ENCODE results near the gene KCNAB2.

The KCNAB2 gene

GRCh38 chr1:6098303-6099215 is 52.9 kb downstream of the KCNAB2 start:
- no peak for DNase-seq

- no peak for DNase-seq
Observed at GRCh38 chr1:6099297-6099696, 53.6 kb downstream of the KCNAB2 start.

DNA sequence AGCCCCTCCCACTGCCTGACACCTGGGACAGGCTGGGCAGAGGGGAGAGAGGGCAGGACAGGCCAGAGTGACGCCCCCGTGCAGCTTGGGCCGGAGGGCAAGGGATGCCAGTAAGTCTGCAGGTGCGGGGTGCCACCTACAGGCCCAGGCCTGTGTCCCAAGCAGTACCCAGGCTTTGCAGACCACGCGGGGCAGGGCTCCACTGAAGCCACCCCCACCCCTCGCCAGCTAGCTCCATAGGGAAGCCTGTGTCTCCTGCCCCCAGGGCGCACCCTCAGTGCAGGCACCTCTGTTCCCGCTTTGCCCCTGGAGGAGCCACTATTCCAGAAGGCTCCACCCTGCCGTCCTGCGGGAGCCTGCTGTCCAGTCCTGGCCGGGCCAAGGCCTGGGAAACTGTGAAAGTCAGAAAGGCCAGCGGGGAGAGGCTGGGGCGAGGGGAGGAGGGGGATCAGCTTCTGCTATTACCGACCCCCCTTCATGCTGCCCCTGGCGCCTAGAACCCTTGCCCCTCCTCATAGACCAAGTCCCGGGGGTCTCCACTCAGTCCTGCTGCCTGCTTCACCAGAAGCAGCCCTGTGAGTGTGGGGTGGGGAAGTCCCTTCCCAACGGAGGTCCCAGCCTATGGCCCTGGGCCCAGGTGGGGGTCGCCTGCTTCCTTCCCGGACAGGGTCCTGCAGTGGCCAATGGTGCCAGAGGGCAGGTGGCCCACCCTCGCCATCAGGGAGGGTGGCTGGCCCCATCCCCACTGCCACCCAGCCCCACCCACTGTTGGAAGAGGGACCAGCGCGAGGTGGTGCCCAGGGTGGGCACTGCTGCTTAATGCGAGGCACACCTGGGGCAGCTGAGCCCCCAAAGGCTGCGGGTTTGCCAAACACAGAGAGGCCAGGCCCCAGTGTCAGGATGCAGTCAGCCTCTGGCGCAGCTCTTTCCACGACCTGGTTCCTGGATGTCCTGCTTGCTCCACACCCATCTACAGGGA is 54.4 kb downstream of the KCNAB2 start:
- DNase-seq, result peak in 1 of 5 donors; percentile 9

- DNase-seq, result no peak
Observed at GRCh38 chr1:6100861-6101783, 55.4 kb downstream of the KCNAB2 start.

DNA sequence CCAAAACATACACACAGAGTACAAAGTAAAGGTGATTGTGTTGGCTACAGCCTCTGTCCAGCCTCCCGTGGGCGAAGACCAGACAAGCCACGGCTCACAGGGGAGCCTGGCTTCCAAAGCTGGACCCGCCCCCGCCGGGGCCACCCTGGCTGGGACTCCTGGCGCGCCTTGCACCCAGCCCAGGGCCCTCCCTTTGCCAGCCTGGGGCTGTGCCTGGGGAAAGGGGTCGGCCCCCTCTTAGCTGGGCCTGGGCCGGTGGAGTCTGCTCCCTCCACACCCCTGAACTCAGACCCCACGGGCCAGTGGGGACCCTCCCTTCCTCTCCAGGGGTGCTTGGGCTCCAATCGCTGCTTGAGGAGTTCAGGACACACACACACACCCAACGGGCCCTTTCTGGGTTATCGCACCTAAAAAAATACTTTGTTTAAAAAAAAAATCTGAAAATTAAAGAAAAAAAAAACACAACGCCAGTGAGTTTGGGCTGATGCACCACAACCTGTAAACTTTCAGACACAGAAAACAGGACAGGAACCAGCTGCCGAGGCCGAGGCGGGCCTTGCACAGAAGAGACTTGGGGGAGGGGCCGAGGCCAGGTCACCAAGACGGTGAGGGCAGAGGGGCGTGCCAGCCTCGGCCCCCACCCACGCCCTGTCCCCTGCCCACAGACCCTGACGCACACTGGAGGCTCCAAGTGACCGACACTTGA is 56.3 kb downstream of the KCNAB2 start:
- no peak for DNase-seq

DNA sequence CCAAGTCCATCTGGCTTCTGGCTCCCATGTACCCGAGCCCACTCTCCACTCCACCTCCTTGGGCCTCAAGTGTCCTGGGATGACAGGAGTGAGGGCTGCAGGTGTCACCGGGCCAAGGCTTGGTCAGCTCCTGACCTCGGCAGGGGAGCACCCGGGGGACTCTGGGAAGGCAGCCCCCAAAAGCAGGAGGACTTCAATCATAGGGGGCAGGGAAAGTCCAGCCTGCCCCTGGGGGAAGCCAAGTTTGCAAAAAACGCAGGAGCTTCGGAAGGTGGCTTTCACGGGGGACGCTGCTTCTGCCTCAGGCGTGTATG is 56.8 kb downstream of the KCNAB2 start:
- no peak for DNase-seq

DNA sequence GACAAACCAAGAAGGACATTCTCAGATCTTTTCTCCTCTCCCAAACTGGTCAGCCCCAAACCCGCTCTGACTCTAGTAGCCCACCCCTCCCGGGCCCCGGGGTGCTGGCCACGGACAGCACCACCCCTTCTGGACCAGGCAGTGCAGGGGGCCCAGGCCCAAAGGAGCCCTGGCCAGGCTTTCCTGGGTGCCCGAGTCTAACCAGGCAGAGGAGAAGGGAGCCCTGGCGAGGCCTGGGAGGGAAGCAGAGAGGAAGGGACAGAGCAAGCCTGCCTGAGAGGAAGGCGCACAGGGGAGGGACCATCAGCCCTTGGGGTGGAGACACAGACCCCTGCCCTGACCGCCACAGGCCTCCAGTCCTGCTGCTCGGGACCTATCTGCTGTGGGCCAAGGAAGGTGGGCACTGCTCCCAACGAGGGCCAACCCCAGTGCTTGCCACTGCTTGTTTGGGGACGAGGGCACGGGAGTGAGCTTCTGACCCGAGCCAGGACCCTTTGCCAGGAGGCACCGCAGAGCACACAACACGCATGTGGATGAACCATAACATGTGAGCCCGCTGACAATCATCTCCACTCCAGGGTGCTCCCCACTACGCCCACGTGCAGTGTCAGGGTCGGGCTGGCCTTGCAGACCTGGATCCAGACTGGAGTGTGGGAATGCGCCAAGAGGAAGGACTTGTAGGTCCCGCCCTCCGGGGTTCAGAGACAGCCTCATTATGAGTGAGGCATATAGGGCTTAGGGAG is 57.6 kb downstream of the KCNAB2 start:
- no peak for DNase-seq

- DNase-seq, result no peak
Observed at GRCh38 chr1:6103854-6104530, 58.3 kb downstream of the KCNAB2 start.

- DNase-seq, result no peak
Observed at GRCh38 chr1:6104631-6105030, 58.9 kb downstream of the KCNAB2 start.

DNA sequence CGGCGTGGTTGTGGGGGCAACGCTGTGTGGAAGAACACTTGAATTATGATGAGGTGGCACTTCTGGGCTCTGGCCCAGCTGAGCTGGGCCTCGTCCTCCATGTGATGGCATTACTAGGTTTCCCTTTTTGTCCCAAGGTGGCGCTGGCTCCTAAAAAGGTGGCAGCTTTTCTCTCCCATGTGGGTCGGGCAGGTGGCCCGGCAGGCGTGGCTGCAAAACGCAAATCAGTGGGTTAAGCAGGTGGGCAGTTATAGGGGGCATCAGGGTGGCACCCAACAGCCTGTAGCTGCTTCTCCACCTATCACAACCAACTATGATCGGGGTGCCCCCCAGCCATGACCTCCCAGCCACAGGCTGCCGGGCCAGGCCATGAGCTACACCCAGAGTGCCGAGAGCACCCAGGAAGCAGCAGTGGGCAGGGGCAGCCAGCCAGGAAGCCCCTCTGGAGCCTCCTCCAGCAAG is 59.6 kb downstream of the KCNAB2 start:
- no peak for DNase-seq

GRCh38 chr1:6105763-6106162 is 60.1 kb downstream of the KCNAB2 start:
- DNase-seq, result no peak

- peak in 1 of 5 donors; percentile 5 for DNase-seq
Observed at GRCh38 chr1:6106321-6106731, 60.6 kb downstream of the KCNAB2 start.

DNA sequence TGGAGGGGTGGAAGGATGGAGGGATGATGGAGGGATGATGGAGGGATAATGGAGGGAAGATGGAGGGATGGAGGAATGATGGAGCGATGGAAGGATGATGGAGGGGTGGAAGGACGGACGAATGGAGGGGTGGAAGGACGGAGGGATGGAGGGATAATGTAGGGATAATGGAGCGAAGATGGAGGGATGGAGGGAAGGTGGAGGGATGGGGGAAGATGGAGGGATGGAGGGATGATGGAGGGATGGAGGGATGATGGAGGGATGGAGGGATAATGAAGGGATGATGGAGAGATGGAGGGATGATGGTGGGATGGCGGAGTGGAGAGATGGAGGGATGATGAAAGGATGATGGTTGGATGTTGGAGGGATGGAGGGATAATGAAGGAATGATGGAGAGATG is 61.3 kb downstream of the KCNAB2 start:
- no peak for DNase-seq

GRCh38 chr1:6107409-6108356 is 62.0 kb downstream of the KCNAB2 start:
- DNase-seq, result no peak

DNA sequence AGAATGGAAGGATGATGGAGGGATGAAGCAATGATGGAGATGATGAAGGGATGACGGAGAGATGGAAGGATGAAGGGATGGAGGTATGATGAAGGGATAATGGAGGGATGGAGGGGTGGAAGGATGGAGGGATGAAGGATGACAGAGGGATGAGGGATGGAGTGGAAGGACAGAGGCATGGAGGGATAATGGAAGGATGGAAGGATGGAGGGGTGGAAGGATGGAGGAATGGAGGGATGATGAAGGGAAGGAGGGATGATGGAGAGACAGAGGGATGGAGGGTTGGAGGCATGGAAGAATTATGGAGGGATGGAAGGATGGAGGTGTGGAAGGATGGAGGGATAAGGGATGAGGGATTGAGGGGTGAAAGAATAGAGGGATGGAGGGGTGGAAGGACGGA is 62.8 kb downstream of the KCNAB2 start:
- no peak for DNase-seq

GRCh38 chr1:6108937-6109614 is 63.4 kb downstream of the KCNAB2 start:
- peak in 3 of 5 donors; percentile 6 to 41 (median 23) for DNase-seq

DNA sequence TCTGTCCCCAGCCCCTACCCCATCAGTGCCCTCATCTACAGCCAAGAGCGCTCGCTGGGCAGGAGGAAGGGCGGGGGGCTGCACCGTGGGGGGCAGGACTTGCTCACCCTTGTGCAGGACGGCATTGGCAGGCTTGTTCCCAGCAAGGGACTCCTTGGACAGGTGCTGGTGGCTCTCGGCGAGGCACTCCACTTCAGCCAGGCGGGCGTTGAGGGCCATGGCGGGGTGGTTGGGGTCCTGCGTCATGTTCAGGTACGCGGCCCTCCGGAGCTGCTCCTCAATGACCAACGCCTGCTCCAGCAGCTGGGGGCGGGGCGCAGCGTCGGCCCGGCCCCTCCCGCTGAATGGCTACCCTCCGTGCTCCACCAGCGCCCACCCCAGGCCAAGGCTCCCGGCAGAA is 64.0 kb downstream of the KCNAB2 start:
- DNase-seq, result no peak

DNA sequence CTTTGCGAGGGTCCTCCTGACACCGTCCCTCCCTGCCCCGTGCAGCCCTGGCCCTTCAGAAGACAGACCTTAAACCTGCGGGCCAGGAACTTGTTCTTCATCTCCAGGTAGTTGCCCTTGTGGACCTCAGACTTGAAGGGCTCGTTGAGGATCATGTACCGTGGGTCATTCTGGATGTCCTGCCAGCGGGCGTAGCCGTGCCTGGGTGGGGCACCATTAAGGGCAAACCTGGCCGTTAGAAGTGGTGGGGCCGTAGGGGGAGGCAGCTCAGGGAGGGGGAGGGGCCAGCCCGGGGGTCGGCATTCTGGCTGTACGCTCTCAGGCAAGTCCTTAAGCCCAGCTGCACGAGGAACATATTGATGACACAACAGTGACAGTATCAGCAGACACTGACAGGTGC is 64.6 kb downstream of the KCNAB2 start:
- no peak for DNase-seq

GRCh38 chr1:6111571-6111970 is 65.9 kb downstream of the KCNAB2 start:
- no peak for DNase-seq

Measured in T-helper 1 cell (primary cell).